ENCODE measurements around the gene CDC45.

Gene CDC45

DNA sequence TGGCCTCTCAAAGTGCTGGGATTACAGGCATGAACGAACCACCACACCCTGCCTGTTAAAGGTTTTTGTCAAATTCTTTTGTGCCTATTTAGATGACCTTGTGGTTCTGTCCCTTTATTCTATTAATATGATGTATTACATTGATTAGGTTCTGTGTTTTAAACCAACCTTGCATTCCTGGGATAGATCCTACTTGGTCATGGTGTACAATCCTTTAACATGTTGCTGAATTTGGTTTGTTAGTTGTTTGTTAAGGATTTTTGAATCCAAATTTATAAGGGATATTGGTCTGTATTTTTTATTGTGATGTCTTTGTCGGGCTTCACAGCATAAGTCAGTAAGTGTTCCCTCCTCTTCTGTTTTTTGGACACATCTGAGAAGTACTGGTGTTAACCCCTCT, 73.5 kb downstream of the CDC45 start:
- no peak for DNase-seq (ENCODE audit: low read depth)
- no peak overlapping the region for H3K4me3 ChIP-seq (ENCODE audit: control insufficient read depth, low read depth, low read length)
- TF ChIP-seq, protein P1, sequence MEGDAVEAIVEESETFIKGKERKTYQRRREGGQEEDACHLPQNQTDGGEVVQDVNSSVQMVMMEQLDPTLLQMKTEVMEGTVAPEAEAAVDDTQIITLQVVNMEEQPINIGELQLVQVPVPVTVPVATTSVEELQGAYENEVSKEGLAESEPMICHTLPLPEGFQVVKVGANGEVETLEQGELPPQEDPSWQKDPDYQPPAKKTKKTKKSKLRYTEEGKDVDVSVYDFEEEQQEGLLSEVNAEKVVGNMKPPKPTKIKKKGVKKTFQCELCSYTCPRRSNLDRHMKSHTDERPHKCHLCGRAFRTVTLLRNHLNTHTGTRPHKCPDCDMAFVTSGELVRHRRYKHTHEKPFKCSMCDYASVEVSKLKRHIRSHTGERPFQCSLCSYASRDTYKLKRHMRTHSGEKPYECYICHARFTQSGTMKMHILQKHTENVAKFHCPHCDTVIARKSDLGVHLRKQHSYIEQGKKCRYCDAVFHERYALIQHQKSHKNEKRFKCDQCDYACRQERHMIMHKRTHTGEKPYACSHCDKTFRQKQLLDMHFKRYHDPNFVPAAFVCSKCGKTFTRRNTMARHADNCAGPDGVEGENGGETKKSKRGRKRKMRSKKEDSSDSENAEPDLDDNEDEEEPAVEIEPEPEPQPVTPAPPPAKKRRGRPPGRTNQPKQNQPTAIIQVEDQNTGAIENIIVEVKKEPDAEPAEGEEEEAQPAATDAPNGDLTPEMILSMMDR (IDR thresholded peaks at IDR 0.05; ENCODE audit: control insufficient read depth, insufficient read depth, low read depth, low read length, missing control alignments) = no peak

DNA sequence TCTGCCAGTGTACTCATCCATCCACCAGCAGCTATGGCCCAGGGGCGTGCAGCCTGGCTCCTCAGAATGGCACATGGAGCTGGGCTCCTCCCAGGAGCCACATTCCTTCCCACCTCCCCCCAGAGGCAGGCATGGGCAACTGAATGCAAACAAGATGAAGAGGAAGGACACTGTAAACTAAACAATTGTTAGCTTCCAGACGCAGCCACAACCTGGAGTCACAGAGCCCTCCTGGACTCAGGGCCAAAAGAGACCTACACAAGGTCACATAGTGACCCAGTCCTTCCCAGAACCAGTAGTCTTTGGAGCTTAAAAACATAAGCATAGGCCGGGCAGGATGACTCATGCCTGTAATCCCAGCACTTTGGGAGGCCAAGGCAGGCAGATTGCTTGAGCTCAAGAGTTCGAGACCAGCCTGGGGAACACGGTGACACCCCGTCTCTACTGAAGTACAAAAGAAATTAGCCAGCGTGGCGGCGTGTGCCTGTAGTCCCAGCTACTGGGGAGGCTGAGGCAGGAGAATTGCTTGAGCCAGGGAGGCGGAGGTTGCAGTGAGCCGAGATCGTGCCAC, 75.2 kb downstream of the CDC45 start:
- H3K4me3 ChIP-seq (ENCODE audit: control insufficient read depth, low read depth, low read length) = no peak overlapping the region
- no peak for DNase-seq (ENCODE audit: low read depth)
- TF ChIP-seq, protein P1 (IDR thresholded peaks at IDR 0.05; ENCODE audit: control insufficient read depth, insufficient read depth, low read depth, low read length, missing control alignments) = peak; percentile 35

DNA sequence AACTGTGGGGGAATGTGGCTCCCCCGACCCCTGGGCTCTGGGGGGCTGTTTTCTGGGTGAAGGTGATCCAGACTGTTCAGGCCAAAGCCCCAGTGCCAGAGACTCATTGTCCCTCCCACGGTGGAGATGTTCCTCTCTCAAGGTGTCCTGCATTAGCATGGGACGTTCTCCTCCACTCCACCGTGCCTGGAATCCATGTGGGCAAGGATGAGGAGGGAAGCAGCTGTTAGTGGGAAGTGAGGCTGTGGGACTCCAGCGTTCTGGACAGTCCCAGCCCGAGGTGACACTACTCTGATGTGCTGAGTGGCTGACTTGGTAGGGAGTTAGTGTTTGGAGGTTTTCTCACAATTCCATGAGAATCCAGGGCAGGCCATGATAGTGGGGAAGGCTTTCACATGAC, 75.9 kb downstream of the CDC45 start:
- no peak overlapping the region for H3K4me3 ChIP-seq (ENCODE audit: control insufficient read depth, low read depth, low read length)
- TF ChIP-seq, protein P1 (IDR thresholded peaks at IDR 0.05; ENCODE audit: control insufficient read depth, insufficient read depth, low read depth, low read length, missing control alignments) = no peak
- no peak for DNase-seq (ENCODE audit: low read depth)

DNA sequence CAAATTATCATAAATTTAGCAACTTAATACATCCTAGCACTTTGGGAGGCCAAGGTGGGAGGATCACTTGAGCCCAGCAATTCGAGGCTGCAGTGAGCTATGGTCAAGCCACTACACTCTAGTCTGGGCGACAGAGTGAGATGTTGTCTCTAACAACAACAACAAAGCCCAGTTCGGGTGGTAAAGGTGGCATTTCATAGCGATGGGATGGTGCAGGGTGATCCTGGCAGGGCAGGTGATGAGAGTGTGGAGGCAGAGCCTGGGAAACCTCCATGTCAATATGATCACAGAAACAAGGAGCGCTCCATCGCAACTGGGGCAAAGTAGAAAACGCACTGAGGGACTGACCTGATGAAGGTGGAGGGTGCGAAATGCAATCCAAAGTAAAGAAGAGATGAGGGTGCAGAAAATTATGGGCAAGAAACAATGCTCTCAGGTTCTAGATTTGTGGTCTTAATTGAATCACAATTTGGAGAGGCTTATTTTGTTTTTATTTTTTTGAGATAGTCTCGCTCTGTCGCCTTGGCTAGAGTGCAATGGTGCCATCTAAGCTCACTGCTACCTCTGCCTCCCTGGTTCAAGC, 77.3 kb downstream of the CDC45 start:
- H3K4me3 ChIP-seq (ENCODE audit: control insufficient read depth, low read depth, low read length) = no peak overlapping the region
- TF ChIP-seq, protein P1 (IDR thresholded peaks at IDR 0.05; ENCODE audit: control insufficient read depth, insufficient read depth, low read depth, low read length, missing control alignments) = no peak
- DNase-seq (ENCODE audit: low read depth) = no peak

DNA sequence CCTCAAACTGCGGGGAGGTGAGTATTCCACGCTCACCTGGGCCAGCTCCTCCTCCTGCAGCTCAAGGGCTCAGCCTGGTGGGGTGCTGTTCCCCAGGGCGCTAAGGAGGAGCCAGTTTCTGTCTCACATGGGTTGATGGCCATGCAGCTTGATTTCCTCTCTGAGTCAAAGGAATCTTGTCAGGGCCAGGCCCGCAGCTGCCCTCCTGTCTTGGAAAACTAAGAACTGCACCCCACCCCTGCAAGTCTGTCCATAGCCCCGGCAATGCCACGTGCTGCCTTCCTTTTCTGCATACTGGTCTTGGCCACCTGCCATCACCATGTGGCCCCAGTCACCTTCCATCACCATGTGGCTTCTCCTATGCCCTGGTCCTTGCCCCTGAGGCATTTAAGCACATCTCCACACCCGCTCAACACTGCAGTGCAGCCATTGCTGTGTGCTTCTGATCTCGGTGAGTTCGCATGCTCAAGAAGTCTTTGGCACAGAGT, 79.6 kb downstream of the CDC45 start:
- DNase-seq (ENCODE audit: low read depth) = no peak
- no peak overlapping the region for H3K4me3 ChIP-seq (ENCODE audit: control insufficient read depth, low read depth, low read length)
- TF ChIP-seq, protein P1 (IDR thresholded peaks at IDR 0.05; ENCODE audit: control insufficient read depth, insufficient read depth, low read depth, low read length, missing control alignments) = no peak

DNA sequence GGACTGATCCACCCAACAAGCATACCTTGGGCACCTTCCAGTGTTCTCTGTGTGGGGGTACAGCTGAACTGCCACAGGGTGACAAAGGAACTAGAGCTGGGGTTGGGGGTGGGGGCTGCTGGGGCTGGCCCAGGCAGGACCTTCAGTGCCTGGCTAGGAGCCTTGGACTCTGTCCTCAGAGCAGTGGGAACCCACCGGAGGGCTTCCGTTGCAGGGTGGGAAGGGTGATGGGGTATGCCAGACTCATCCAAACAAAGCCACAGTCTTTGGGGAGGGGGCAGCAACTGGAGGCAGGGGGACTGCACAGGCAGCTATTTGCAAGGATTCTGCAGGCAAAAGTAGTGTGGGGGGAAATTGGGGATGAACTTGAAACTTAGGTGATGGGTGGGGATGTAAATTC, 80.2 kb downstream of the CDC45 start:
- H3K4me3 ChIP-seq (ENCODE audit: control insufficient read depth, low read depth, low read length) = no peak overlapping the region
- TF ChIP-seq, protein P1 (IDR thresholded peaks at IDR 0.05; ENCODE audit: control insufficient read depth, insufficient read depth, low read depth, low read length, missing control alignments) = no peak
- no peak for DNase-seq (ENCODE audit: low read depth)

Data from AG09309 (cell line).